ENCODE data around the gene MAP4K4. TPM values are rescaled to one million over a fixed set of nuclear protein-coding genes. Genes with fewer than 3 reads are reported as not detected.

The MAP4K4 gene
- polyA plus RNA-seq, 3 donors: 5.3 to 66.9 (median 8.7) TPM

- H3K79me2 ChIP-seq (ENCODE audit: insufficient read depth, low read length): peaks cover 99% of the 10 kb centered on the region
- no peak for DNase-seq
- no peak overlapping the region for H3K4me3 Mint-ChIP-seq
- H3K4me3 ChIP-seq (replicated peaks in 1 of 3; ENCODE audit: low read depth in 2 of 3, low read length in 3 of 3): no peak overlapping the region
- H3K9me3 ChIP-seq (replicated peaks in 1 of 2; ENCODE audit: control insufficient read depth in 1 of 2, insufficient read depth in 1 of 2, low read length in 2 of 2): no peaks in the 10 kb centered on the region
- H3K9ac ChIP-seq (ENCODE audit: insufficient read depth, low read length, poor library complexity, severe bottlenecking): no peak overlapping the region
- H4K20me1 ChIP-seq (ENCODE audit: insufficient read depth, low read length): peaks cover 96% of the 10 kb centered on the region
- peaks cover 72 to 86% of the 10 kb centered on the region in 2 donors for H3K4me1 ChIP-seq (ENCODE audit: control insufficient read depth in 1 of 2, insufficient read depth in 2 of 2, low read length in 2 of 2)
- H3K4me1 Mint-ChIP-seq: peaks cover 83% of the 10 kb centered on the region
- H3K9me3 Mint-ChIP-seq: peaks cover 0 to 2% (median 0%) of the 10 kb centered on the region in 7 donors
- no peaks in the 10 kb centered on the region for H3K27me3 Mint-ChIP-seq (ENCODE audit: low read depth in 3 of 3)
- intact Hi-C loops (cut with micrococcal nuclease): loop anchor here (5.0 kb wide), 2 partner anchors 33 to 38 kb away; partner anchors contain the start of gene MAP4K4 (in 1 of the 2)
- TF ChIP-seq, protein P1, sequence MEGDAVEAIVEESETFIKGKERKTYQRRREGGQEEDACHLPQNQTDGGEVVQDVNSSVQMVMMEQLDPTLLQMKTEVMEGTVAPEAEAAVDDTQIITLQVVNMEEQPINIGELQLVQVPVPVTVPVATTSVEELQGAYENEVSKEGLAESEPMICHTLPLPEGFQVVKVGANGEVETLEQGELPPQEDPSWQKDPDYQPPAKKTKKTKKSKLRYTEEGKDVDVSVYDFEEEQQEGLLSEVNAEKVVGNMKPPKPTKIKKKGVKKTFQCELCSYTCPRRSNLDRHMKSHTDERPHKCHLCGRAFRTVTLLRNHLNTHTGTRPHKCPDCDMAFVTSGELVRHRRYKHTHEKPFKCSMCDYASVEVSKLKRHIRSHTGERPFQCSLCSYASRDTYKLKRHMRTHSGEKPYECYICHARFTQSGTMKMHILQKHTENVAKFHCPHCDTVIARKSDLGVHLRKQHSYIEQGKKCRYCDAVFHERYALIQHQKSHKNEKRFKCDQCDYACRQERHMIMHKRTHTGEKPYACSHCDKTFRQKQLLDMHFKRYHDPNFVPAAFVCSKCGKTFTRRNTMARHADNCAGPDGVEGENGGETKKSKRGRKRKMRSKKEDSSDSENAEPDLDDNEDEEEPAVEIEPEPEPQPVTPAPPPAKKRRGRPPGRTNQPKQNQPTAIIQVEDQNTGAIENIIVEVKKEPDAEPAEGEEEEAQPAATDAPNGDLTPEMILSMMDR (IDR thresholded peaks at IDR 0.05): no peak
- peak overlapping the region in 5 of 7 donors; percentile 4 to 76 (median 28) for H3K27ac Mint-ChIP-seq
- H2AFZ ChIP-seq (ENCODE audit: insufficient read depth, low read depth, low read length, poor library complexity, severe bottlenecking): no peak overlapping the region
- H3K27ac ChIP-seq (ENCODE audit: low read depth in 1 of 2, low read length in 2 of 2): peak overlapping the region in 1 of 2 donors; percentile 77
- H3K36me3 Mint-ChIP-seq: peaks cover 6 to 8% of the 10 kb centered on the region in 2 donors
- no peaks in the 10 kb centered on the region for H3K27me3 ChIP-seq (ENCODE audit: control insufficient read depth in 2 of 2, insufficient read depth in 2 of 2, low read length in 2 of 2)
- H3K36me3 ChIP-seq (replicated peaks in 1 of 2; ENCODE audit: control insufficient read depth in 1 of 2, insufficient read depth in 2 of 2, low read length in 2 of 2): no peaks in the 10 kb centered on the region
- no peak overlapping the region for H3K4me2 ChIP-seq (replicated peaks; ENCODE audit: extremely low read depth, low read length, poor library complexity, severe bottlenecking)
Observed at GRCh38 chr2:101735166-101735533, 37.6 kb downstream of the MAP4K4 start.

DNA sequence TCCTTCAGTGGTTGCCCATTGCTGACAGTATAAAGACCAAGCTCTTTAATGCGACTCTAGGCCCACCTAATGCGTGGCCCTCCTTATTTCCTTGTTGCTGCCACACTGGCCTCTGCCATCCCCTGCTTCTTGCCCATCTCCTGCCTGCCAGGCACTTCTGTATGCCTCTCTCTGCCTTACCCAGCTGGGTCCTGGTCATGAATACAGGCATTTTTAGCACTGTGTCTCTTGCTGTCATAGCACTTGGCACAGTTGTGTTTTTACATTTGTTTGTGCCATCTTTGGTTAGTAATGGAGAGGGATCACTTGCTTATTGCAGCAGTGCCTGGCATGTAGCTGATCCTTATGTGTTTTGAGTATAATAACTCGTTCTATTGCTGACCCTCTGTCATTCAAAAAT lies 38.7 kb downstream of the MAP4K4 start:
- Mint-ChIP-seq H3K27me3 (ENCODE audit: low read depth in 3 of 3) (no peaks in the 10 kb centered on the region), H3K4me3 (peak overlapping the region in 1 of 2 donors; percentile 75), H3K27ac (peak overlapping the region; percentile 71 to 91 (median 89)), H3K36me3 (peaks cover 6 to 8% of the 10 kb centered on the region in 2 donors), H3K9me3 (peaks cover 0 to 2% (median 0%) of the 10 kb centered on the region in 7 donors), H3K4me1 (peaks cover 83% of the 10 kb centered on the region)
- Histone ChIP-seq H3K9ac (ENCODE audit: insufficient read depth, low read length, poor library complexity, severe bottlenecking) (peak overlapping the region; percentile 24), H3K9me3 (replicated peaks in 1 of 2; ENCODE audit: control insufficient read depth in 1 of 2, insufficient read depth in 1 of 2, low read length in 2 of 2) (no peaks in the 10 kb centered on the region), H3K36me3 (replicated peaks in 1 of 2; ENCODE audit: control insufficient read depth in 1 of 2, insufficient read depth in 2 of 2, low read length in 2 of 2) (no peaks in the 10 kb centered on the region), H3K27me3 (ENCODE audit: control insufficient read depth in 2 of 2, insufficient read depth in 2 of 2, low read length in 2 of 2) (no peaks in the 10 kb centered on the region), H2AFZ (ENCODE audit: insufficient read depth, low read depth, low read length, poor library complexity, severe bottlenecking) (no peak overlapping the region), H4K20me1 (ENCODE audit: insufficient read depth, low read length) (peaks cover 96% of the 10 kb centered on the region), H3K79me2 (ENCODE audit: insufficient read depth, low read length) (peaks cover 99% of the 10 kb centered on the region), H3K4me2 (replicated peaks; ENCODE audit: extremely low read depth, low read length, poor library complexity, severe bottlenecking) (peak overlapping the region; percentile 52), H3K4me1 (ENCODE audit: control insufficient read depth in 1 of 2, insufficient read depth in 2 of 2, low read length in 2 of 2) (peaks cover 79 to 88% of the 10 kb centered on the region in 2 donors), H3K27ac (ENCODE audit: low read depth in 1 of 2, low read length in 2 of 2) (peak overlapping the region; percentile 34 to 77), H3K4me3 (replicated peaks in 1 of 3; ENCODE audit: low read depth in 2 of 3, low read length in 3 of 3) (peak overlapping the region in 1 of 3 experiments; percentile 27)
- 94% methylated on average over 2 of the region's 3 CpGs for WGBS (ENCODE audit: insufficient coverage)
- intact Hi-C loops (cut with micrococcal nuclease): loop anchor here (5.0 kb wide), 2 partner anchors 34 to 39 kb away; partner anchors contain the start of gene MAP4K4 (in 1 of the 2)
- no peak for DNase-seq
- TF ChIP-seq, protein P1 (IDR thresholded peaks at IDR 0.05): no peak
